IPS DF 4.7 (cell line): ENCODE results near the gene EMC9.

ENCODE experiments used
- DNase-seq: peaks from one replicate; pipeline ENCODE4 v3.0.0-alpha.2; 2013; ENCODE audit warnings: low spot score; ENCODE audit errors: extremely low read depth

The EMC9 gene

GRCh38 chr14:24149302-24149969, 8.0 kb upstream of the EMC9 start:
- no peak for DNase-seq

- no peak for DNase-seq
Observed at GRCh38 chr14:24147761-24148428, 6.5 kb upstream of the EMC9 start.

GRCh38 chr14:24146978-24147760, 5.8 kb upstream of the EMC9 start, which contains the start of gene RNF31:
Gene RNF31 (plus strand): TSS chr14:24147498. CDS start chr14:24147699, 201 bp downstream.
- DNase-seq: no peak

- no peak for DNase-seq
Observed at GRCh38 chr14:24146453-24146977, 5.1 kb upstream of the EMC9 start, which contains the start of gene PSME2. Gene PSME2 (minus strand): TSS chr14:24146610. CDS start chr14:24146581, 29 bp downstream.

GRCh38 chr14:24145690-24146452, 4.5 kb upstream of the EMC9 start:
- no peak for DNase-seq

GRCh38 chr14:24145219-24145618, 3.8 kb upstream of the EMC9 start:
- DNase-seq: no peak

GRCh38 chr14:24144451-24144850, 3.1 kb upstream of the EMC9 start:
- DNase-seq: no peak

- no peak for DNase-seq
Observed at GRCh38 chr14:24143511-24143910, 2.1 kb upstream of the EMC9 start.

GRCh38 chr14:24139272-24139934, 2.0 kb downstream of the EMC9 start:
- no peak for DNase-seq

GRCh38 chr14:24138396-24139271, 2.8 kb downstream of the EMC9 start:
- no peak for DNase-seq

GRCh38 chr14:24137529-24138395, 3.6 kb downstream of the EMC9 start:
- DNase-seq: no peak

GRCh38 chr14:24136684-24137528, 4.5 kb downstream of the EMC9 start:
- no peak for DNase-seq

- DNase-seq: no peak
Observed at GRCh38 chr14:24135834-24136683, 5.3 kb downstream of the EMC9 start, which contains the start of gene PSME1. Gene PSME1 (plus strand): TSS chr14:24136194. CDS start chr14:24136263, 69 bp downstream.

- DNase-seq: no peak
Observed at GRCh38 chr14:24135584-24135833, 5.9 kb downstream of the EMC9 start.

- no peak for DNase-seq
Observed at GRCh38 chr14:24133735-24134134, 7.7 kb downstream of the EMC9 start.

- no peak for DNase-seq
Observed at GRCh38 chr14:24132976-24133375, 8.4 kb downstream of the EMC9 start.
